CD4-positive, alpha-beta T cell treated with Interleukin-12 subunit alpha and Interleukin-12 subunit beta, for 1 hour (primary cell): ENCODE data around the gene MTG2.

ENCODE experiments used
- DNase-seq: peaks from one replicate; pipeline ENCODE4 v3.0.0-alpha.2; 2020

MTG2 gene

DNA sequence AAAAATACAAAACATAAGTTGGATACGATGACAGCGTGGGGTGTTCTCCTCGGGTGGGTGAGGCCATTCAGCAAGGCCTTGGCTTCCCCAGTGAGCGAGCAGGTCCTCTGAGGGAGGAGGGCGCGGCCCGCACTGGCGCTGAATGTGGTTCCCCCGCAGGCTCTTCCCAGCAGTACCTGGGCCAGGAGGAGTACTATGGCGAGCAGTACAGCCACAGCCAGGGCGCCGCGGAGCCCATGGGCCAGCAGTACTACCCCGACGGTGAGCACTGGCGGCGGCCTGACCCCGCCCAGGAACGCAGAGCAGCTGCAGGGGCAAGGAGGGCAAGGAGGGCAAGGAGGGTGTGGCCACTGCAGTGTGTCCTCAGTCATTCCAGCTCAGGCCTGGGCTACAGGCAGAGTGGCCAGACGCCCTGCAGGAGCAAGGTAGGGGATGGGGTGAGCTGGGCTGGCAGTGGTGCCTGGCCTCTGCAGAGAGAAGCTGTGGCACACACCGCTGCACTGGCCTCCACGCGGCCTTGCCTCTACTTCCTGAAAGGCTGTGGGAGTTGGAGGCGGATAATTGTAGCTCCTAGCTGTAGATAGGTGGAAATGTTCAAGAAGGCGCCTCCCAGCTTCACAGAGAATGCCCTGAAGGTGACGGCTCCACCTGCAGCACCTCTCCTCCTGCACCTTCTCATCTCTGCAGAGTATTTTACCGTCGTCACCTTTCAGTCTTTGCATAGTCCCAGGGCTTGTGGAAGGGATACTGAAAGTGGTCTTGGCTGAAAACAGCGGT is 18.7 kb upstream of the MTG2 start:
- no peak for DNase-seq

DNA sequence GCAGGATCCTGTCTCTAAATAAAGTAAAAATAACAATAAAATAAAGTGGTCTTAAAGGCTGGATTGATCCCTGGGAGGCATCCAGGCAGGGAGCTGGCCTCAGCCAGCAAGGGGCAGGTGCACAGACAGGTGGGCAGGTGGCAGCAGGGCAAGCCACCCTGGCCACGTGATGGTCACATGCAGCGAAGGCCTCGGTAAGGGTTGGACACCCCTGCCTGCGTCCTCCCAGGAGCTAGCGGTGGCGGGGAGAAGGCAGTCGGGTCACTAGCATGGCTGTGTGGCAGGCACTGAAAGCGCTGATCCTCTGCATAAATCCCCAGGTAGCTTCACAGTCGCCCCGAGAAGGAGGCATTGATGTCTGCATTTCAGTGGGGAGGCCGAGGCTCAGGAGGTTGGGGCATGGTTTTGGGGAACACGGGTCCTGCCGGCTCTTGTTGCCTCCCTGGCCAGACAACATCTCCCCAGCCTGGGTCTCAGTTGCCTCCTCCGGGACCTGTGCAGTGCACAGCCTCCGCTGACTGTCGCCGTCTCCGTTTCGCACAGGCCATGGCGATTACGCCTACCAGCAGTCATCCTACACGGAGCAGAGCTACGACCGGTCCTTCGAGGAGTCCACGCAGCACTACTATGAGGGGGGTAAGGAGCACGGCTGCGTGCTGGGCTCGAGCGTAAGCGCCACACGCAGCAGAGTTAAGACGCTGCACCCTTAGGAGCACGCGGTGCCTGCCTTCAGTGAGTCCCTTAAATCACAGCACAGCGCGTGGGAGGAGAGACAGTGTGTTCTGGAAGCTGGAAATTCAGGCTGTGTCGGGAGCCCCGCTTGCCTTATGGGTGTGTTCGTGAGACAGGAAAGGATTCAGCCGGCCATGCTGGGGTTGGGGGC is 17.7 kb upstream of the MTG2 start:
- no peak for DNase-seq

DNA sequence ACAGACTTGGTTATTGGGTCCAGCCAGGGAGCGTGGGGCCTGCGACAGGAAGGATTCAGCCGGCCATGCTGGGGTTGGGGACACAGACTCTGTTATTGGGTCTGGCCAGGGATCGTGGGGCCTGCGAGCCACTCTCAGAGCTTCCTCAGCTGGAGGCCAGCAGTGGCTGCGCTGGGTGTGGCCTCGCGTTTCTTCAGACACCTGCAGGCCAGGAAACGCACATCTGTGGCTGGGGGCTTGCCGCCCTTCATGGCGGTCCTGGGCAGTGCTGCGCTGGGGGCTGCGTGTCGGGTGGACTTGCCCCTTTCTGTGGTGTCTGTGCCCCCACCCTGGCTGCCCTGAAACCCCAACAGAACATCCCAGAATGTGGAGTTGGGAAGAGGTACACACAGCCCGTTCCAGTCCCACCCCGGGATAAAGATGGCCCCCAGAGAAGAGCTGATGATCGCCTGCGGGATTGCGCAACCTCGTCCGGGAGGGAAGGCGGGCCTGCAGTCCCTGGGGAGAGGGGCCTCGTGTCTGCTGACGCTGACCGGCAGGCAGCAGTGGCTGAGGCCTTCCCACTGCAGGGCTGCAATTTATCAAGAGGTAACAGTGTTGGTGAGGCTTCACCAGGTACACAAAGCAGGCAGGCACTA is 16.9 kb upstream of the MTG2 start:
- no peak for DNase-seq

DNA sequence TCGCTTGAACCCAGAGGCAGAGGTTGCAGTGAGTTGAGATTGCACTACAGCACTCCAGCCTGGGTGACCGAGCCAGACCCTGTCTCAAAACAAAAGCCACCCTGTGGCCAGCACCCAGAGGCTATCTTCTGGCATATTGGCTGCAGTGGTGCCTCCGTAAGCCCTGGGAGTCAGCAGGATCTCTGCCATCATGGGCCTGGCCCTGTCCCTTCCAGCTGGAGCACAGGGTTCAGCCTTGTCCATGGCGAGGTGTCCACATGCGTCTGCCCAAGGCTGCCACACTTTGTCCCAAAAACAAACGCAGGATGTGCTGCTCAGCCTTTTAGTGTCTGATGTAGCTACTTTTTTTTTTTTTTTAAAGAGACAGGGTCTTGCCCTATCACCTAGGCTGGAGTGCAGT is 15.4 kb upstream of the MTG2 start:
- DNase-seq, result no peak

DNA sequence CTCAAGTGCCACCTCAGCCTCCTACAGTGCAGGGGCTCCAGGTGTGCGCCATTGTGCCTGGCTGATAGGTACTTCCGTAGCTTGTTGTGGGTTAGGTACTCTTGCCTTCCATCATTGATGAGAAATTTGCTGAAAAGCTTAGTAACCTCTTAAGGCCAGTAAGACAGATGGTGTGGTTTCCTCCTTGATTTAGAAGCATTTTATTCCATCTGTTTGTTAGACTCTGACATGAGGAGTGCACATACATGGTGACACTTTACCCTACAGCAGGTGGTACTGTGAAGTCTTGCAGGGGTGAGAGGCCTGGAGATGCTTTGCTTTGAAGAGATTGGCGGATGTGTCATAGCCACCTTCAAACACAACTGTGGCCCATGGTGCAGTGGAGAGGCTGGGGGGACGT is 14.8 kb upstream of the MTG2 start:
- DNase-seq, result no peak

DNA sequence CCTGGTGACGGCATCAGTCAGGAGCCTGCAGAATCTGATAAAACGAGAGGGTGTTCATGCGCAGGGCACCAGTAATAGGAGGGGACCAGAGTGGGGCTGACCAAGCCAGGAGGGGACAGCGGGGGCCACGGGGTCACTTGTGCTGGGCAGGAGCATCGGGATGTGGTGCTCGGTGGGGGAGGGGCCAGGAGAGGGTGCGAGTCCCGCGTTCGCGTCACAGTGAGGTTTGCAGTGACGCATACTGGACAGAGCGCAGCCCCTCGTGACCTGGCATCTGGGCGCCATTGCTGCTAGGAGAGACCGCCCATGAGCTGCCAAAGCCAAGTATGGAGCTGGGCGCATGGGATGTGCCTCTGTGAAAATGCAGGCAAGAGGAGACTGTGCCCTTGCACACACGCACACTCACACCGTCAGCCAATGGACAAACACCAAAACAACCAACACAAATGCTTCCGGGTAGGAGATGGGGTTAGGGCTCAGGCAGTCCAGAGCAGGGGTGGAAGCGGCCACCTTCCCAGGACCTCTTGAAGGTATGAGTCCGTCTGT is 13.9 kb upstream of the MTG2 start:
- DNase-seq, result no peak

DNA sequence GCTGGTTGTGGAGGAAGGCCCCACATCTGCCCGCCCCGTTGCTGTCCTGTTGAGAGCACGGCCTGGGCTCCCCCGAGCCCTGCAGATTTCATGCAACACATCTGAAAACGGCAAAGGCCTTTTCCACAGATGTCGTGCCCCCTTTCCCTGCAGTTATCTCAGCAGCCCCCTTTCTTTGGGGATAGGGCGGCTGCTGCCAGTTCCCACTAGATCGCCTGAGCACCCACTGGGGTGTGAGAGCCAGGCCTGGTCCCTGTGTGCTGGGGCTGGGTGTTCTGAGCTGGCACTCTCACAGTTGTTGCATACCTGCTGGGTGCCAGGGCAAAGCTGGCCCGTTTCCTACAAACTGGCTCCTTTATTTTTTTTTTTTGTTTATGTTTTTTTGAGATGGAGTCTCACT is 12.3 kb upstream of the MTG2 start:
- DNase-seq, result no peak

DNA sequence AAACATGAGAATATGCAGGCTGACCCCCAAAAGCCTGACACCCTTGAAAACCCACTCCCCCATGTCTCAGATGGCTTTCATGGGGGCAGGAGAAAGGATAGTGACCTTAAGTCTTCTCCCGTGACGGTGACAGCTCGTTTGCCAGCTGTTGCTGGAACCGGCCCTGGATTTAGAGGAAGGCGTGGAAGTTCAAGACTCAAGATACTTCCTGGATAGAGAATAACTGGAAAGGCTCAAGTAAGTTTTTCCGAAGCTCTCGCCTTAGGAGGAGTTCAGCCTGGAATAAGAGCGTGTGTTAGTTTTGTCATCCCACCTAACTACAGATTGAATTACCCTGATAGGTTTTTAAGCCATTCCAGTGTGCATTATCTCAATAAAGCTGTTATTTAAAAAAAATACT is 11.6 kb upstream of the MTG2 start:
- no peak for DNase-seq

DNA sequence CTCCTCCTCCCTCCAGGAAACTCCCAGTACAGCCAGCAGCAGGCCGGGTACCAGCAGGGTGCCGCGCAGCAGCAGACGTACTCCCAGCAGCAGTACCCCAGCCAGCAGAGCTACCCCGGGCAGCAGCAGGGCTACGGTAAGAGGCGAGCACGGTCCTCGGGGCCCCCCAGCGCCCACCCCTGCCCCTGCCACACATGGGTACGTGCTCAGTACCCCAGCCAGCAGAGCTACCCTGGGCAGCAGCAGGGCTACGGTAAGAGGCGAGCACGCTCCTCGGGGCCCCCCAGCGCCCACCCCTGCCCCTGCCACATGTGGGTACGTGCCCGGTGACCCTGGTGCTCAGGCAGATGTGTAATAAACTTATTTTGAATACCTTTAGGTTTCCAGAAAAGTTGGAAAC is 10.2 kb upstream of the MTG2 start:
- no peak for DNase-seq

DNA sequence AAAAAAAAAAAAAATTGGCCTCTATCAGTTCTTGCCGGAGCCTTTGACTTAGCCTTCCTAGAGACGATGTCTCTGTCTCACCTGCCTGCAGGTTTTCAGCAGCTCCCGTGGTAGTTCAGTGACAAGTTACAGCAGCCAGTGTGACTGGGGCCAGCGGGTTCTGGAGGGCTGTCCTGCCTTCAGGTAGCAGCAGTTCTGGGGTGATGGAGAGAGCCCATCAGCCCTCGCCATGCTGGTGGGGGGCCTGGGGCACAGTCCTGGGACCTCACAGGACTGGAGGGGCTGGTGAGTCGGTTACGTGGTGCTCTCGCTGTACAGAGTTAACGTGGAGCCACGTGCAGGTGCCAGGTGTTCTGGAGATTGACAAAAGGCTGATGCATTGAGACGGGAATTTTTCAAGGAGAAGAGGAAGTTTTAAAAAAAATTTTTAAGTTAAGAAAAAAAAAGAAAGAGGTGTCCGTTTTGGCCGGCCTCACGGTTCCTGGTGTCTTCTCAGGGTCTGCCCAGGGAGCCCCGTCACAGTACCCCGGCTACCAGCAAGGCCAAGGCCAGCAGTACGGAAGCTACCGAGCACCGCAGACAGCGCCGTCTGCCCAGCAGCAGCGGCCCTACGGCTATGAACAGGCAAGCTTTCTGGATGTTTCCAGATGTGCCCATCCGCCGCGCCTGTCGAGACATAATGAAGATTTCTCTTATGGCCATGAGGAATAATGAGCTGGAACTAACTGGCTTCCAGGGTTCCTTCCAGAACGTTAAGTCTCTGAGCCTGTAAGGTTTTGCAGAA is 8.6 kb upstream of the MTG2 start:
- DNase-seq, result no peak

DNA sequence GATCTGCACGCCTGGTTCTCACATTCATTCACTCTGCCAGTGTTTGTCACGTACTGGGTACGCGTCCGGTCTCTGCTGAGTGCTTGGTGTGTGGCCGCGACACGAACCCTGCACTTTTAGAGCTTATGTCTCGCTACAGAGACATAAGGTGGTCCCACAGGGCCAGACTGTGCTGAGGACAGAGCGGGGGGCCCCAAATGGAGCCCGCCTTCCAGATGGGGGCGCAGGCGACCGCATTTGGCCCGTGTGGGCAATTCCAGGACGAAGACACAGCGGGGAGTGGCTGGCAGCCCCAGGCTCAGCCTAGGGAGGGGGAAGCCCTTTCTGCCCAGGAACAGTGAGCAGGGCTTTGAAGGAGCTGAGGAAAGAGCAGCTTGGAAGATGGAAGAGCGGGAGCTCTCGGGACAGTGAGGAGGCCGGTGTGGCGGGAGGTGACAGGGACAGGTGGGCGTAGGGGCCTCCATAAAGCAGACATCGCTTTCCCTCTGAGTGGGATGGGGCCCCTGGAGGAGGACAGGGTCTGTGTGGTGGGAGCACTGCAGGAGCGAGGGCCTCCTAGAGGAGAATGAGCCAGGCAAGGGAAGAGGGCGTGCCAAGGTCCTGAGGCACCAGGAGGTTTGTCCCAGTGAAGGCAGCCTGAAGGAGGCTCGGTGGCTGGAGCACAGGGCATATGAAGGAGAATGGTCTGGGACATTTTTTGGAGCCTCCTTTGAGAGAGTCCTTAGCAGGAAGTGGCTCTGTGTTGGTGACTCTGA is 7.8 kb upstream of the MTG2 start:
- no peak for DNase-seq

DNA sequence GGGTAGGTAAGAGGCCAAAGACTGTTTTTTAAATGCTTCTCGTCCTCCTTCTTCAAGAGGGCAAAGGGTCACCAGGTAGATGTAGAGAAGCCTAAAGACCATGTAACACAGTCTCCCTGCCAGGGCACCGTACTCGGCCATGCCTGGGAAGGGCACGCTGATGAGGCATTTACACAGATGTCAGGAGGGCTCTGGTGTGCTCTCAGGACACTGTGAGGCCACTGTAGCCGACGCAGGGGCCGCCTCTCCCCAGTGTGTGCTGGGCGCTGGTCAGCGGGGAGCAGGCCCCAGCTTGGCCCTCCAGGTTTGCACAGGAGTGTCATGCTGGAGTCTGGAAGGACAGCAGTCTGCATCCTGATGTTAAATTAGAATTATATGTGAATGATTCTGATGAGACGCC is 7.1 kb upstream of the MTG2 start:
- no peak for DNase-seq

DNA sequence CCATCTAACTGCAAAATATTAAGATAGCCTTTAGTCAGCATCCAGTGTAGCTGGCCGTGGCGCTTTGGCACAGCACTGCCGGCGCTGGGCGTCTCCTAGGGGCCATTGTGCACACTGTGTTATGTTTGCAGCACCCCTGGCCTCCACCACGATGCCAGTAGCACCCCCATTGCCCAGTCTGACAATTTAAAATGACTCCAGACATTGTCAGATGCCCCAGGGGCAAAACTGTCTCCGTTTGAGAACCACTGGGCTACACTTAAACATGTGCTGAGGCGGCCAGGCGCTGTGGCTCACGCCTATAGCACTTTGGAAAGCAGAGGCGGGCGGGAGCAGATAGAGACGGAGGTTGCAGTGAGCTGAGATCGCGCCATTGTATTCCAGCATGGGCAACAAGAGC is 6.0 kb upstream of the MTG2 start:
- no peak for DNase-seq

DNA sequence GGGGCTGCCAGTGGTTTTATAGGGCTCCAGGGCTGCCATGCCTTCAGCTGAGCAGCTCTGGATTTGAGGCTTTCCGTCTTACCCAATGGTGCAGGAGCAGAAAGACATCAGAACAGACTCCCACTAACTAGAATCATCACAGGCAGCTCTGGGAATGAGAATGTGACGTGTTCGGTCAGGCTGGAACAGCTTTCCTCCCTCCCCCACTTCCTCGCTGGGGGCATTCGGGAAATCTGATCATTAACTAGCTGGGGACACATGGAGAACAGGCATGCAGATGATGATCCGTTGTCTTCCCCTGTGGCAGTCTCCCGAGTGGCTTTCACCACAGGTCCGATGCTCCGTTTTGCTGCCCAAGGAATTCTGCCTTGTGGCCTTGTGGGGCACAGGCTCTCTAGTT is 5.5 kb upstream of the MTG2 start:
- DNase-seq, result no peak

DNA sequence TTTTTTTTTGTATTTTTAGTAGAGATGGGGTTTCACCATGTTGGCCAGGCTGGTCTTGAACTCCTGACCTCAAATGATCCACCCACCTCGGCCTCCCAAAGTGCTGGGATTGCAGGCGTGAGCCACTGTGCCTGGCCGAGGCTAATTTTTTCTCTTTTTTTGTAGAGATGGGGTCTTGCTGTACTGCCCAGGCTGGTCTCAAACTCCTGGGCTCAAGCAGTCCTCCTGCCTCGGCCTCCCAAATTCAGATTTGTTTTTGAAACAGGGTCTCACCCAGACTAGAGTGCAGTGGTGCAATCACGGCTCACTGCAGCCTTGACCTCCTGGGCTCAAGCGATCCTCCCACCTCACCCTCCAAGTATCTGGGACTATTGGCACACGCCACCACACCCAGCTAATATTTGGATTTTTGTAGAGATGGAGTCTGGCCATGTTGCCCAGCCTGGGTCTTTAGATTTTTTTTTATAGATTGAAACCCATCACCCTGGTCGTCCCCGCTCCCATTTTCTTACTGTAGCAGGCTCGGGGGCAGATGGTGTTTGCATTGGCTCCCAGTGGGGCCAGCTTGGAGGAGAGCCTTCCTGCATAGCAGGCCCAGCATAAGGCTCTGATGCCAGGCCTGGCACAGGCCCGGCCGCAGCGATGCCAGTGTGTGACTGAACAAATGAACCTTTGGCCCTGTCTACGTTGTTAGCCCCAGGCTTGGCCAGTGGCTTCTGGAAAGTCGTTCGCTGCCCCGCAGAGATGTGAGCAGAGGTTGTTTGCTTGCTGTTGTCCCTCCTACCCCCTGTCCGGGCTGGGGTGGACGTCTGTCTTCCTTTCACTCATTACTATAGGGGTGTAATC is 4.3 kb upstream of the MTG2 start:
- DNase-seq, result no peak

DNA sequence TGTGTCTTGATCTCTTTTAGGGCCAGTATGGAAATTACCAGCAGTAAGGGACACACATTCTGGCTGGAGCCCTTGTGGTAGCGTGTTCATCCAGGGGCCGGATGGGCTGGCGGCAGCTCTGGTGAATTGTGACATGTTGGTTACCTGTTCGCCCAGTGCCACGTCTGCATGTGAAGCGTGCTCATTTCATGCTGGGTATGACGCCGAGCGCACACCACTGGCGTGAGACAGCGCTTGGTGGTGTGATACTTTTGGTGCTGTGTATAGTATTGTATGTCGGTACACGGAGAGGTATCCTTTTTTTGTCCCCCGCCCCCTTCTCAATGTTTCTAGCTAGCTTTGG is 3.7 kb upstream of the MTG2 start:
- DNase-seq, result no peak

DNA sequence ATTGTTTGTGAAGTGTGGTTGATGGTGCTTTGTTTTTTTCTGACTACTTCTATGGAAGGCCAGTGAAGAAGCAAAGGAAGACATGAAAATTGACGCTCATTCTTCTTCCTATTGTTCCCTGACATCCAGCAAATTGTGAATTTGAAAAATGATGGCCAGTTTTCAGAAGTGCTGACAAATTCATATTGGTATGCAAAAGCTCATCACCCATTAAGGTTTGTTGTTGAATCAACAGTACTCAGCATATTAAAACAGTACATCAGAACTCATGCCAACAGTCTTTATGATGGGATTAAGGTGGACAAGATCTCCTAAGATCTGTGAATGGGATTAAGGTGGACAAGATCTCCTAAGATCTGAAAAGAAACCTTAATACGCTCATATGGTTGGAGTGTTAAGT is 1.0 kb upstream of the MTG2 start:
- no peak for DNase-seq

DNA sequence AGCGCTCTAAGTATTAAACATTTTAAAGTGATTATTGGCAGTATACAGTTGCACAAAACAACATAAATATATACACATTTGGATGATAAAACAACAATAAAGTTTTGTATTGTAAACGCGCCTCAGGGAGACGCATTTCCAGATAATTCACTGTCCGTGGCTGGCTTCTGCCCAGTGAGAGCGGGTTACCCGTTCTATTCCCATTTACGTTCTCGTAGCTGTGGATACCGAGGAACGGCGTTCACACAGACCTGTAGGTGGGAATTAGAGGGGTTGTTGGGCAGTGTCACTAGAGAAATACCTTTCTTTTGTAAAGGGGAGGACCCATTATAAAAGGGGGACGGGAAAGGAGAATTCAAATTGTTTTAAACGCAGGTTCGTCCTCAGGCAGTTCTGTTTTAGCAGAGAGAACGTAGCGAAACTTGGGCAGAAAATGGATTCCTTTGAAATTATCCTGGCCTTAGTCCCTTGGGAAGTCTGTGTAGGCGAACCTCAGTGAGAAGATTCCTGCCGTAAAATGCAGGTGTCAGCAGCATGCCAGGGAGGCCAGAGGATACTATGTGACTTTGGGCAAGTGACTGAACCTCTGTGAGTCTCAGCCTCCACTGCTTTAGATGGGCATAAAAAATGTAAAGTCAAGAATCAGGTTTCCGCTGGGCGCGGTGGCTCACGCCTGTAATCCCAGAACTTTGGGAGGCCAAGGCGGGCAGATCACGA is 756 bp downstream of the MTG2 start:
- DNase-seq, result peak; percentile 3

DNA sequence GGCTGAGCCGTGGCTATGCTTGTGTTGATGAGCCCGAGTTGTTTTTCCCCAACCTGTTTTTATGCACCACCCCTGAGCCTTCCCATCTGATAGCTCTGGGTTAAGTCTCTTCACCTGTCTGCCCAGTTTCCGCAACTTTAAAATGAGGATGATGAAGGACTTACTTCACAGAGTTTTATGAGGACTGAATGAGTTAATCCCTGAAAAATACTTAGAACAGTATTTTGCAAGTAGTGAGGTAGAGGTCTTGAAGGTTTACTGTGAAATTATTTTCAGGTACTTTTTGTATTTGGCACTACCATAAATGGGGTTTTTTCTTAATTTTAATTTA is 3.2 kb downstream of the MTG2 start:
- no peak for DNase-seq
